ENCODE data around the gene TMEM229B. TPM values are rescaled to one million over a fixed set of nuclear protein-coding genes. Genes with fewer than 3 reads are reported as not detected.
"Not testable (repeated sequence)": the region's sequence is repeated elsewhere in the genome, so short reads cannot be mapped to it uniquely, and the experiment has no call there.

The TMEM229B gene
- total RNA-seq, 2 donors from 2014 or later, result 7.1 to 14.7 TPM

GRCh38 chr14:67469954-67470353 lies 18.6 kb downstream of the TMEM229B start:
- Mint-ChIP-seq H3K36me3 (no peaks in the 10 kb centered on the region), H3K4me3 (no peak overlapping the region), H3K9me3 (no peaks in the 10 kb centered on the region), H3K27ac (no peak overlapping the region), H3K4me1 (ENCODE audit: low read depth in 2 of 2) (peaks cover 16 to 31% of the 10 kb centered on the region in 2 donors), H3K27me3 (peaks cover 0 to 9% of the 10 kb centered on the region in 2 donors)
- no peak for ATAC-seq
- no peak for DNase-seq (ENCODE audit: low spot score)

- no peak for ATAC-seq
- Mint-ChIP-seq H3K27ac (no peak overlapping the region), H3K36me3 (no peaks in the 10 kb centered on the region)
Measured at GRCh38 chr14:67468378-67468730, 20.2 kb downstream of the TMEM229B start.

GRCh38 chr14:67467134-67467533 lies 21.4 kb downstream of the TMEM229B start:
- Mint-ChIP-seq H3K9me3 (no peaks in the 10 kb centered on the region), H3K4me1 (ENCODE audit: low read depth in 2 of 2) (peaks cover 16 to 35% of the 10 kb centered on the region in 2 donors), H3K36me3 (no peaks in the 10 kb centered on the region), H3K4me3 (peak overlapping the region; percentile 49), H3K27me3 (peaks cover 0 to 17% of the 10 kb centered on the region in 2 donors), H3K27ac (no peak overlapping the region)
- DNase-seq (ENCODE audit: low spot score) (no peak), ATAC-seq (no peak)

More at GRCh38 chr14:67468378-67468730, 20.2 kb downstream of the TMEM229B start:
- no peak for DNase-seq (ENCODE audit: low spot score)
- no peaks in the 10 kb centered on the region for H3K9me3 Mint-ChIP-seq
- peaks cover 16 to 37% of the 10 kb centered on the region in 2 donors for H3K4me1 Mint-ChIP-seq (ENCODE audit: low read depth in 2 of 2)
- H3K27me3 Mint-ChIP-seq, result peaks cover 0 to 17% of the 10 kb centered on the region in 2 donors
- peak overlapping the region; percentile 35 for H3K4me3 Mint-ChIP-seq

GRCh38 chr14:67464879-67465278 lies 23.6 kb downstream of the TMEM229B start:
- peaks cover 16 to 31% of the 10 kb centered on the region in 2 donors for H3K4me1 Mint-ChIP-seq (ENCODE audit: low read depth in 2 of 2)
- no peak for ATAC-seq
- no peaks in the 10 kb centered on the region for H3K36me3 Mint-ChIP-seq
- no peak for DNase-seq (ENCODE audit: low spot score)
- H3K27me3 Mint-ChIP-seq, result peaks cover 0 to 17% of the 10 kb centered on the region in 2 donors
- H3K4me3 Mint-ChIP-seq, result no peak overlapping the region
- no peaks in the 10 kb centered on the region for H3K9me3 Mint-ChIP-seq
- no peak overlapping the region for H3K27ac Mint-ChIP-seq

GRCh38 chr14:67464377-67464776 lies 24.1 kb downstream of the TMEM229B start:
- no peaks in the 10 kb centered on the region for H3K9me3 Mint-ChIP-seq
- no peak for DNase-seq (ENCODE audit: low spot score)
- H3K4me1 Mint-ChIP-seq (ENCODE audit: low read depth in 2 of 2), result peaks cover 16 to 31% of the 10 kb centered on the region in 2 donors
- peaks cover 0 to 17% of the 10 kb centered on the region in 2 donors for H3K27me3 Mint-ChIP-seq
- no peak overlapping the region for H3K4me3 Mint-ChIP-seq
- H3K36me3 Mint-ChIP-seq, result no peaks in the 10 kb centered on the region
- no peak overlapping the region for H3K27ac Mint-ChIP-seq
- ATAC-seq, result no peak

- H3K36me3 Mint-ChIP-seq, result no peaks in the 10 kb centered on the region
- ATAC-seq (peak in 1 of 2 donors; percentile 28), DNase-seq (ENCODE audit: low spot score) (no peak)
- H3K4me3 Mint-ChIP-seq, result no peak overlapping the region
- peaks cover 0 to 17% of the 10 kb centered on the region in 2 donors for H3K27me3 Mint-ChIP-seq
- no peaks in the 10 kb centered on the region for H3K9me3 Mint-ChIP-seq
- H3K27ac Mint-ChIP-seq, result no peak overlapping the region
- peaks cover 16 to 30% of the 10 kb centered on the region in 2 donors for H3K4me1 Mint-ChIP-seq (ENCODE audit: low read depth in 2 of 2)
Measured at GRCh38 chr14:67463900-67464299, 24.6 kb downstream of the TMEM229B start.

- Mint-ChIP-seq H3K27ac (no peak overlapping the region), H3K36me3 (no peaks in the 10 kb centered on the region), H3K4me1 (ENCODE audit: low read depth in 2 of 2) (peaks cover 1 to 17% of the 10 kb centered on the region in 2 donors), H3K4me3 (no peak overlapping the region), H3K27me3 (peaks cover 0 to 16% of the 10 kb centered on the region in 2 donors), H3K9me3 (no peaks in the 10 kb centered on the region)
- DNase-seq (ENCODE audit: low spot score), result no peak
- ATAC-seq, result no peak
Measured at GRCh38 chr14:67461996-67462395, 26.5 kb downstream of the TMEM229B start.

GRCh38 chr14:67461341-67461985 lies 27.1 kb downstream of the TMEM229B start:
- no peaks in the 10 kb centered on the region for H3K36me3 Mint-ChIP-seq
- ATAC-seq (no peak), DNase-seq (ENCODE audit: low spot score) (no peak)
- H3K27me3 Mint-ChIP-seq, result peaks cover 0 to 15% of the 10 kb centered on the region in 2 donors
- H3K4me3 Mint-ChIP-seq, result no peak overlapping the region
- no peak overlapping the region for H3K27ac Mint-ChIP-seq
- peaks cover 3% of the 10 kb centered on the region for H3K9me3 Mint-ChIP-seq
- H3K4me1 Mint-ChIP-seq (ENCODE audit: low read depth in 2 of 2), result peaks cover 0 to 15% of the 10 kb centered on the region in 2 donors

- no peak overlapping the region for H3K27ac Mint-ChIP-seq
- DNase-seq (ENCODE audit: low spot score) (no peak), ATAC-seq (no peak)
- peaks cover 3% of the 10 kb centered on the region for H3K9me3 Mint-ChIP-seq
- peaks cover 0 to 6% of the 10 kb centered on the region in 2 donors for H3K4me1 Mint-ChIP-seq (ENCODE audit: low read depth in 2 of 2)
- H3K27me3 Mint-ChIP-seq, result peaks cover 0 to 5% of the 10 kb centered on the region in 2 donors
- H3K4me3 Mint-ChIP-seq, result no peak overlapping the region
- H3K36me3 Mint-ChIP-seq, result no peaks in the 10 kb centered on the region
Measured at GRCh38 chr14:67459336-67459735, 29.2 kb downstream of the TMEM229B start.

GRCh38 chr14:67457782-67458181 lies 30.7 kb downstream of the TMEM229B start:
- Mint-ChIP-seq H3K27me3 (peaks cover 0 to 2% of the 10 kb centered on the region in 2 donors), H3K4me1 (ENCODE audit: low read depth in 2 of 2) (no peaks in the 10 kb centered on the region), H3K27ac (no peak overlapping the region), H3K4me3 (no peak overlapping the region), H3K9me3 (peaks cover 3% of the 10 kb centered on the region), H3K36me3 (no peaks in the 10 kb centered on the region)
- no peak for DNase-seq (ENCODE audit: low spot score)
- no peak for ATAC-seq

- Mint-ChIP-seq H3K36me3 (no peaks in the 10 kb centered on the region), H3K27me3 (peaks cover 0 to 2% of the 10 kb centered on the region in 2 donors), H3K4me1 (ENCODE audit: low read depth in 2 of 2) (no peaks in the 10 kb centered on the region), H3K4me3 (no peak overlapping the region), H3K9me3 (peaks cover 3% of the 10 kb centered on the region), H3K27ac (no peak overlapping the region)
- DNase-seq (ENCODE audit: low spot score), result no peak
- no peak for ATAC-seq
Measured at GRCh38 chr14:67456732-67457131, 31.8 kb downstream of the TMEM229B start.

- Mint-ChIP-seq H3K9me3 (peaks cover 3% of the 10 kb centered on the region), H3K27ac (no peak overlapping the region), H3K4me1 (ENCODE audit: low read depth in 2 of 2) (no peaks in the 10 kb centered on the region), H3K4me3 (no peak overlapping the region), H3K27me3 (peaks cover 0 to 2% of the 10 kb centered on the region in 2 donors), H3K36me3 (no peaks in the 10 kb centered on the region)
- DNase-seq (ENCODE audit: low spot score) (no peak), ATAC-seq (no peak)
Measured at GRCh38 chr14:67453575-67454300, 34.8 kb downstream of the TMEM229B start.

GRCh38 chr14:67451667-67452066 lies 36.9 kb downstream of the TMEM229B start:
- not testable (repeated sequence) for H3K9me3 Mint-ChIP-seq

GRCh38 chr14:67449096-67449495 lies 39.4 kb downstream of the TMEM229B start:
- ATAC-seq, result no peak
- H3K9me3 Mint-ChIP-seq, result no peaks in the 10 kb centered on the region

More at GRCh38 chr14:67451667-67452066, 36.9 kb downstream of the TMEM229B start:
- ATAC-seq; H3K27ac Mint-ChIP-seq; H3K36me3 Mint-ChIP-seq; H3K4me1 Mint-ChIP-seq (ENCODE audit: low read depth in 2 of 2); H3K4me3 Mint-ChIP-seq; H3K27me3 Mint-ChIP-seq; DNase-seq (ENCODE audit: low spot score): not testable (repeated sequence)

More at GRCh38 chr14:67449096-67449495, 39.4 kb downstream of the TMEM229B start:
- Mint-ChIP-seq H3K27ac (no peak overlapping the region), H3K27me3 (peaks cover 3 to 7% of the 10 kb centered on the region in 2 donors), H3K4me3 (no peak overlapping the region), H3K36me3 (no peaks in the 10 kb centered on the region), H3K4me1 (ENCODE audit: low read depth in 2 of 2) (no peaks in the 10 kb centered on the region)
- no peak for DNase-seq (ENCODE audit: low spot score)

Measured in natural killer cell treated with Interleukin-12 subunit alpha and Interleukin-12 subunit beta and Interleukin-15 and Interleukin-18, amount 100 ng/mL, for 72 hours (primary cell).